LoVo (cell line): Measurements from ENCODE around the gene SEC14L2.
"Not testable (repeated sequence)": the region's sequence is repeated elsewhere in the genome, so short reads cannot be mapped to it uniquely, and the experiment has no call there.

ENCODE experiments used
- DNase-seq: peaks from one replicate; pipeline ENCODE4 v3.0.0-alpha.2; 2016; ENCODE audit warnings: low spot score

The SEC14L2 gene

GRCh38 chr22:30426388-30427353 is 29.9 kb downstream of the SEC14L2 start:
- peak; percentile 83 for DNase-seq

DNA sequence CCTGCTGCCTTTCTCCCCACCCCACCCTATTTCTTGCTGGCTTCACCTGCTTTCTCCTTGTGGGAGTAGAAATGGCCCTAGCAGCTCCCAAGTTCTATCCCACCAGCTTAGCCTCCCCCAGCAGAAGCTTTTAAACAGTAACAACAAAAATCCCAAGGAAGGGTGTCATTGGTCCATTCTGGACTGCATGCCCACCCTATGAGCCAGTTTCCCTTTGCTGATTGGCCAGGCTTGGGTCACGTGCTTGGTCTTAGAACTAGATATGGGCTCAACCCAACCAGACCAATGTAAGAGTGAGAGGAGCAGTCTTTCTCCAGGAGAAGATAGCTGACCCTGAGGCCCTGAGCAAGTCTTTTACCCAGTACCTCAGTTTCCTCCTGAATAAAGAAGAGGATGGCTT is 31.1 kb downstream of the SEC14L2 start:
- DNase-seq: no peak

- DNase-seq: no peak
Measured at GRCh38 chr22:30429887-30430286, 33.1 kb downstream of the SEC14L2 start.

- DNase-seq: no peak
Measured at GRCh38 chr22:30430933-30431332, 34.1 kb downstream of the SEC14L2 start.

- no peak for DNase-seq
Measured at GRCh38 chr22:30432096-30432495, 35.3 kb downstream of the SEC14L2 start.

DNA sequence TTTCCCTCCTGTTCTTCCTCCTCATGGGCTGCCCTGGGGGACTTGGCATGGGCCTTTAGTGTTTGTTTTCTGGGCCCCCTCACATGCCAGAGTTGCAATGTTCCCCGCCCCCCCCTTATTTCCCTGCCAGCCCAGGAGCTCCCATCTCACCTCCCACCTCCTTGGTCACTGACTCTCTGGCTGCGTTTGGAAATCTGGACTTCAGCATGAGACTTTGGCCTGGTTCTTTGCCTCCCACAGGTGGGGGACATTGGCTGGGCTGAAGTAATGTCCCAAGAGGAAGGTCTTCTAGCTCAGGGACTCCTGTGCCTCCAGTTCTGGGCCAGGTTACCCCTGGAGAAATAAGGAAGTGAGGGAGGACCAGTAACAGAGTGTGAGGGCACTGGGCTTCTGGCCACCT is 35.7 kb downstream of the SEC14L2 start:
- DNase-seq: no peak

DNA sequence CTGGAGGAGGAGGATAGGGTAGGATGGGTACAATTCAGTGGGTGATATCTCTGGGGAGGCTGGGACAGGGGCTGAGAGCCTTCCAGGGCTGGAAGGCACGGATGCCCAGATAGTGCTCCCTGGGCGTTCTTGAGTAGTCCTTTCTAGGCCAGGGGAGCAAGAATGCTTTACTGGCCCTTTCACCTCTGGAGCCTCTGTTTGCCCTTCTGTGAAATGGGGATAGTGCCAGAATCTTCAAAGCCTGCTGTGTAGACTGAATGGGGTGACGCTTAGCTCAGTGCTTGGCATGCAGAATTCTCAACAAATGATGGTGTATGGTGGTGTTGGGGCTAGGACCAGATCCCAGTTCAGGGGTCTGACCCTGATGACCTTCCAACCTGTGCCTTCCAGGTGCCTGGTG is 36.4 kb downstream of the SEC14L2 start:
- no peak for DNase-seq

GRCh38 chr22:30433773-30434172 is 37.0 kb downstream of the SEC14L2 start:
- DNase-seq: no peak

DNA sequence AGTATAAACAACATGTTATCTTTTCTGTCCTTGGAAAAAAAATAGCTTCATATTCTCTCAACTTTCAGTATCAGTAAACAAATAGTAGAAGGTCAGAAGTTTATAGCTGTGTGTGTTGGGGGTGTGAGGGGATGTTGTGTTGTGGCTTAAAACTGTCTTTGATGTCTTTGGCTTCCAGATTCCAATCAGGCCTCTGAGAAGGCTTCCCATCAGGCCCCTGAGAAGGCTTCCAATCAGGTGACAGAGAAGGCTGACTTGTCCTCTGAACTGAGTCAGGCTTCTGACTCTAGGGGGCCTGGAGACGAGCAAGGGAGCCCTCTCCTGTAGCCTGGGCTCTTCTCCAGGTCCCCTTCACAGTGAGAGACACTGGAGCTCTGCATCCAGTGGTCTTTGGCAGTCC is 38.0 kb downstream of the SEC14L2 start:
- no peak for DNase-seq

GRCh38 chr22:30435674-30436126 is 38.9 kb downstream of the SEC14L2 start:
- no peak for DNase-seq

DNA sequence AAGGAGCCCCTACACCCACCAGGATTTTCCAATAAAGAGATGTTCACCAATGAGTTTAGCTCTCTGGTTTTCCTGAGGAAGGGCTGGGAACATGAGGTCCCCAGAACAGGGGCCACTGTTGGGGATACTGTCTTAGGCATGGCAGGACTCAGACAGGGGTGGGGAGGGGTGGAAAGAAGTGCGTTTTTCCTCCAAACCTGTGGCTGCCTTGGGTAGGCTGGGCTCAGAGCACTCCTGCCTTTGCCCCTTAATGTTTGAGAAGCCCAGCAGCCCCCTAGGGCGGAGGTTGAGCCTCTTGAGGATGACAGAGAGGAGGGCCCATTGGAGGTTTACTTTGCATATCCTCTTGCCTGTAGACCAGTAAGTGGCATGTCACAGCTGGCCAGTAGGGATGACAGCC is 39.4 kb downstream of the SEC14L2 start:
- no peak for DNase-seq

- DNase-seq: no peak
Measured at GRCh38 chr22:30438559-30438958, 41.7 kb downstream of the SEC14L2 start.

DNA sequence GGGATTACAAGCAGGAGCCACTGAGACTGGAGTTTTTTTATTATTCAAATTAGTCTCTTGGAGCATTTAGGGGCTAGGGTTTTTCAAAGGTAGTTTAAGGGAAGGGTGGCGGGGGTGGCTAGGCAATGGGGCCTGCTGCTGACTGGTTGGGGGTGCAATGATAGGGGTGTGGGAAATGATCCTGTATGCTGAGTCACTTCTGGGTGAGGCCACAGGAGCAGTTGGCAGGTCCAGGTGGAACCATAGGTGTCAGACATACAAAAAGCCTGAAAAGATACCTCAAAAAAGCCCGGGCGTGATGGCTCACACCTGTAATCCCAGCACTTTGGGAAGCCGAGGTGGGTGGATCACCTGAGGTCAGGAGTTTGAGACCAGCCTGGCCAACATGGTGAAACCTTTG is 42.4 kb downstream of the SEC14L2 start:
- DNase-seq: no peak

GRCh38 chr22:30439836-30440235 is 43.0 kb downstream of the SEC14L2 start:
- DNase-seq: no peak

DNA sequence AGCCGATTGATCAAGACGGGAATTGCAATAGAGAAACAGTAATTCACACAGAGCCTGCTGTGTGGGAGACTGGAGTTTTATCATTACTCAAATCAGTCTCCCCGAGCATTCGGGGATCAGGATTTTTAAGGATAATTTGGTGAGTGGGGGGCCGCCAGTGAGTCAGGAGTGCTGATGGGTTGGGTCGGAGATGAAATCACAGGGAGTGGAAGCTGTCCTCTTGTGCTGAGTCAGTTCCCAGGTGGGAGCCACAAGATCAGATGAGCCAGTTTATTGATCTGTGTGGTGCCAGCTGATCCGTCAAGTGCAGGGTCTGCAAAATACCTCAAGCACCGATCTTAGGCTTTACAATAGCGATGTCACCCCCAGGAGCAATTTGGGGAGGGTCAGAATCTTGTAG is 44.3 kb downstream of the SEC14L2 start:
- DNase-seq: no peak

DNA sequence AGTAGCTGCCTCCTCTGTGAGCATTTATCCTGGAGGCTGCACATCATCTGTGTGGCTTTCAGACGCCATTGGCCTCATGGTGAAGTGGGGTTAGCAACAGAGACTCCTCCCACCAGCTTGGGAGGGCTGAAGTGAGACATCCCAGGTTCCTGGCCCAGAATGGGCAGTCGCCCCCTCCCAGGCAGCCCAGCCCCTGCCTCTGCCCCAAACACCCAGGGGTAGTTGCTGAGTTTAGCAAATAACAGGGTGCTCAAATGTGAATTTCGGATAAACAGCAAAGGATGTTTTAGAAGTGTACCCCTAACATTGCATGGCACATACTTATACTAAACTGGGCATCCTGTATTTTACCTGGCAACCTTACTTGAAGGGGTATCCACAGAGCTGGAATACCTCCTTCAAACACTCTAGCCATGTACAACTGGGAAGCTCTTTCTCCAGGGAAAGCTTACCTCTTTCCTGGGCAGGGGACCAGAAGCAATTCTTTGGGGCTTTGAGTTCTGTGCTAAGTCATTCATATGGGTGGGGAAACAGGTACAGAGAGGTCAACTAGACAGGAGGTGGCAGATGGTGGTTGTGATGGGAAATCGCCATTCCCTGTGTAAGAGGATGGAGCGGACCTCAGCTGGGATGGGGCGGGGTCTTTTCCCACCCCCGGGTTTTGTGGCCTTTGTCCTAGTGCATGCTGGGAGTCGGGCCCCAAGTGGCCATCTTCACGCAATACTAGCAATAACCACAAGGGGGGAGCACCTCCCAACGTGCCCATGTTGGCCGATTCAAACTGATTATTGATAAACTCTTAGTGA is 48.0 kb downstream of the SEC14L2 start:
- peak; percentile 53 for DNase-seq

GRCh38 chr22:30445438-30446145 is 48.8 kb downstream of the SEC14L2 start:
- no peak for DNase-seq

- DNase-seq: no peak
Measured at GRCh38 chr22:30447656-30448055, 50.8 kb downstream of the SEC14L2 start.

- DNase-seq: not testable (repeated sequence)
Measured at GRCh38 chr22:30451488-30451887, 54.7 kb downstream of the SEC14L2 start.

GRCh38 chr22:30452861-30453260 is 56.0 kb downstream of the SEC14L2 start:
- no peak for DNase-seq

DNA sequence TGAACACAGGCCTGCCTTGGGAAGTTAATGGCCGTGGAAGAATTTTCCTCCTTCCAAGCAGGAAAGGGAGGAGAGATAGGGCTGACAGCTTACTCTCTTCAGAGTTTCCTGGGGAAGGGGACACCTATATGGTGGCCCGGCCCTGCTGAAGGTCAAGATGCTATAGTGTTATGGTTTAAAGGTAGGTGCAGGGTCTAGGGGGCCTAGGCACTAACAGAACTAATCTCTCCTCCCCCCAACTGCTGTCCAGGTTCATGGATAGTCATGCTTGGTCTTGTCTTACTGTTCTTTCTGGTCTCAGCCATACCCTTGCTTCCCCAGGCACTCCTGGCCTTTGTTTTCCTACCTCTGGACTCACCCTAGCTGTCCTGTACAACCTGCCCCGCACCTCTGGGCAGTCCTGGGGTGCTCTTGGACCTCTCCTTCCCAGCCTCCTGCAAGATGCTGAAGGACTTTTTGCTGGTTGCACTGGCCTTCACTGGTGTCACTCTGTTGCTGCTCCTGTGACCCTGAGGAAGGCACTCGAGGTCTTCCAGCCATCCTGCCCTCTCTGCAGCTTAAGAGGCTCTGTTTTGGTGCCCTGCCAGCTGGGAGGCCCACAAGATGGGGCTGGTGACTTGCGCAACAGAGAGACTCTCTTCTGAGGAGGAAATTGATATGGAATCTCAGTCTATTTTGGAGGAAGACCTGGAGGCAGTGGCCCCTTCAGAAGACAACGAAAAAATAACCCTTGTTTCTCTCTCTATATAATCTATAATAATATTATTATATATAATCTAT is 57.1 kb downstream of the SEC14L2 start:
- no peak for DNase-seq
